Thoracic aorta endothelial cell (primary cell): ENCODE results near the gene DPY19L3. TPM values are rescaled to one million over a fixed set of nuclear protein-coding genes. Genes with fewer than 3 reads are reported as not detected.

Experiments used
- total RNA-seq: library from RNA; depleted of rRNA; stranded (reverse); fragments of >200 nt; gene quantifications from 2 replicates; pipeline ENCODE4 v1.2.3, GENCODE V29; 2012

Gene DPY19L3, protein sequence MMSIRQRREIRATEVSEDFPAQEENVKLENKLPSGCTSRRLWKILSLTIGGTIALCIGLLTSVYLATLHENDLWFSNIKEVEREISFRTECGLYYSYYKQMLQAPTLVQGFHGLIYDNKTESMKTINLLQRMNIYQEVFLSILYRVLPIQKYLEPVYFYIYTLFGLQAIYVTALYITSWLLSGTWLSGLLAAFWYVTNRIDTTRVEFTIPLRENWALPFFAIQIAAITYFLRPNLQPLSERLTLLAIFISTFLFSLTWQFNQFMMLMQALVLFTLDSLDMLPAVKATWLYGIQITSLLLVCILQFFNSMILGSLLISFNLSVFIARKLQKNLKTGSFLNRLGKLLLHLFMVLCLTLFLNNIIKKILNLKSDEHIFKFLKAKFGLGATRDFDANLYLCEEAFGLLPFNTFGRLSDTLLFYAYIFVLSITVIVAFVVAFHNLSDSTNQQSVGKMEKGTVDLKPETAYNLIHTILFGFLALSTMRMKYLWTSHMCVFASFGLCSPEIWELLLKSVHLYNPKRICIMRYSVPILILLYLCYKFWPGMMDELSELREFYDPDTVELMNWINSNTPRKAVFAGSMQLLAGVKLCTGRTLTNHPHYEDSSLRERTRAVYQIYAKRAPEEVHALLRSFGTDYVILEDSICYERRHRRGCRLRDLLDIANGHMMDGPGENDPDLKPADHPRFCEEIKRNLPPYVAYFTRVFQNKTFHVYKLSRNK
- total RNA-seq = 25.4 and 40.7 TPM in 2 replicates

DNA sequence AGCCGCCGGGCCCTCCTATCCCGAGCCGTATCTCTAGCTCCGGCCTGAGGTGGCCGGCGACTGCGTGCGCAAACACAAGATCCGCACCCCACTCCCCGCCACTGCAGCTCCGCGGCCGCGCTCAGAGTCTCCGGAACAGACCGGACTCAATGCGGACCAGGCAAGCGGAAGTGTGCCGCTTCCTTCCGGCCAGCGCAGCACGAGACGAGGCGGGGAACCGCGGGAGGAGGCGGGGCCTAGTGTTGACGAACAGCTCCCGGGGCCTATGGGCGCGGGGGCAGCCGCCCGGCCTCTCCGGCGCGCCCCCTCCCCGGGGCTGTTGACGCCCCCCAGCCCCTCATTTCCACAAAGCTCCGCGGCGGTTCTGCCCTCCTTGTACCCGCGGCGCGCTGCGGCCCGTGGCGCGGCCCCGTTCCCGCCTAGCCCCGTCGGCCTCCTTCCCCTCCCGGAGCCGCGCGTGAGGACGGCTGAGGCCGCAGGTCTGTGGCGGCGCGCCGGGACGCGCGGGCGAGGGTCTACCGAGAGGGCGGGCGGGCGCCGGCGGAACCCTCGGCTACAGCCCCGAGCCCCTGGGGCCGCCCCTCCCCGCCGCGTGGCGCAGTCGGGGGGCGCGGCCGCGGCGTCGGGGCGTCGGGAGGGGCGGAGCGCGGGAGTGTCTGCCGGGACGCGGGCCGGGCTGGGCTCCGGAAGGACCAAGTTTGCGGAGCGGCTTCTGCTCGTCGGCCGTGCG, at the start of gene DPY19L3:
TSS of gene DPY19L3 (plus strand) at position 340 of the 730 bp plus-strand sequence. CDS start 2,484 bp downstream, outside the sequence.

Other genes with a start within 250 kb of the DPY19L3 start
- 22.6 and 24.0 TPM in 2 replicates for gene ZNF507, start 60.2 kb upstream of the DPY19L3 start, total RNA-seq
- 130 and 136 TPM in 2 replicates for gene PDCD5, start 175.4 kb downstream of the DPY19L3 start, total RNA-seq